DMS 273 (cell line): Measurements from ENCODE around the gene ALKBH7.
"Not testable (repeated sequence)": the region's sequence is repeated elsewhere in the genome, so short reads cannot be mapped to it uniquely, and the experiment has no call there.

Experiments
- DNase-seq: peaks from one replicate; lab custom pipeline; 2025; ENCODE audit not compliant: unreplicated experiment; lab: John Stamatoyannopoulos, UW

The ALKBH7 gene

GRCh38 chr19:6372594-6373095 lies at the start of gene ALKBH7:
Gene ALKBH7, plus strand, starts transcription at chr19:6372794. Its CDS starts 27 bp downstream, at chr19:6372821.
- peak; percentile 100 for DNase-seq

- no peak for DNase-seq
Measured at GRCh38 chr19:6324757-6325156, 47.8 kb upstream of the ALKBH7 start.

GRCh38 chr19:6325614-6326013 lies 47.0 kb upstream of the ALKBH7 start:
- no peak for DNase-seq

GRCh38 chr19:6326815-6327214 lies 45.8 kb upstream of the ALKBH7 start:
- no peak for DNase-seq

GRCh38 chr19:6333439-6333838 lies 39.2 kb upstream of the ALKBH7 start, which contains the start of gene ACER1:
Gene ACER1, minus strand, starts transcription at chr19:6333612. Its CDS starts 61 bp downstream, at chr19:6333551.
- no peak for DNase-seq

GRCh38 chr19:6334490-6335285 lies 37.9 kb upstream of the ALKBH7 start:
- no peak for DNase-seq

- DNase-seq, result peak; percentile 86
Measured at GRCh38 chr19:6340493-6341201, 31.9 kb upstream of the ALKBH7 start.

GRCh38 chr19:6343462-6343861 lies 29.1 kb upstream of the ALKBH7 start:
- no peak for DNase-seq

GRCh38 chr19:6349271-6349670 lies 23.3 kb upstream of the ALKBH7 start:
- not testable (repeated sequence) for DNase-seq

- DNase-seq, result no peak
Measured at GRCh38 chr19:6350688-6351087, 21.9 kb upstream of the ALKBH7 start.

GRCh38 chr19:6352381-6353165 lies 20.0 kb upstream of the ALKBH7 start:
- DNase-seq, result no peak

- DNase-seq, result peak; percentile 38
Measured at GRCh38 chr19:6354098-6354674, 18.4 kb upstream of the ALKBH7 start.

- not testable (repeated sequence) for DNase-seq
Measured at GRCh38 chr19:6355321-6356040, 17.1 kb upstream of the ALKBH7 start.

- DNase-seq, result no peak
Measured at GRCh38 chr19:6357174-6357573, 15.4 kb upstream of the ALKBH7 start.

- DNase-seq, result no peak
Measured at GRCh38 chr19:6358003-6358402, 14.6 kb upstream of the ALKBH7 start.

GRCh38 chr19:6359568-6360341 lies 12.8 kb upstream of the ALKBH7 start:
- no peak for DNase-seq

- DNase-seq, result not testable (repeated sequence)
Measured at GRCh38 chr19:6360445-6360844, 12.1 kb upstream of the ALKBH7 start.

- not testable (repeated sequence) for DNase-seq
Measured at GRCh38 chr19:6360857-6361216, 11.8 kb upstream of the ALKBH7 start.

- peak; percentile 59 for DNase-seq
Measured at GRCh38 chr19:6362027-6362350, 10.6 kb upstream of the ALKBH7 start.

GRCh38 chr19:6362351-6362801 lies 10.2 kb upstream of the ALKBH7 start:
- no peak for DNase-seq
